Left renal cortex interstitium (tissue), 4 donors: ENCODE data around the gene ADGRD1. TPM values are rescaled to one million over a fixed set of nuclear protein-coding genes. Genes with fewer than 3 reads are reported as not detected.

Experiments
- DNase-seq, 4 donors: peaks; one replicate each; pipeline ENCODE4 v3.0.0-alpha.2; 2013; ENCODE audit warnings: low read depth in 4 of 4, low spot score in 2 of 4, missing footprints in 1 of 4
- polyA plus RNA-seq, 4 donors: library from polyadenylated mRNA; unstranded; fragments of 120-200 nt; gene quantifications; one replicate each; pipeline ENCODE4 v1.2.1, GENCODE V29; 2013; ENCODE audit not compliant: insufficient read length in 4 of 4

Gene ADGRD1
- polyA plus RNA-seq, 4 donors, result 13.3 to 17.5 (median 14.2) TPM

GRCh38 chr12:131129839-131130238 is 176.1 kb downstream of the ADGRD1 start:
- DNase-seq, result no peak

GRCh38 chr12:131130311-131130911 is 176.7 kb downstream of the ADGRD1 start:
- DNase-seq, result no peak

- no peak for DNase-seq
These were observed 177.5 kb downstream of the ADGRD1 start for GRCh38 chr12:131131077-131131807.

- no peak for DNase-seq
These were observed 178.1 kb downstream of the ADGRD1 start for GRCh38 chr12:131131808-131132117.

DNA sequence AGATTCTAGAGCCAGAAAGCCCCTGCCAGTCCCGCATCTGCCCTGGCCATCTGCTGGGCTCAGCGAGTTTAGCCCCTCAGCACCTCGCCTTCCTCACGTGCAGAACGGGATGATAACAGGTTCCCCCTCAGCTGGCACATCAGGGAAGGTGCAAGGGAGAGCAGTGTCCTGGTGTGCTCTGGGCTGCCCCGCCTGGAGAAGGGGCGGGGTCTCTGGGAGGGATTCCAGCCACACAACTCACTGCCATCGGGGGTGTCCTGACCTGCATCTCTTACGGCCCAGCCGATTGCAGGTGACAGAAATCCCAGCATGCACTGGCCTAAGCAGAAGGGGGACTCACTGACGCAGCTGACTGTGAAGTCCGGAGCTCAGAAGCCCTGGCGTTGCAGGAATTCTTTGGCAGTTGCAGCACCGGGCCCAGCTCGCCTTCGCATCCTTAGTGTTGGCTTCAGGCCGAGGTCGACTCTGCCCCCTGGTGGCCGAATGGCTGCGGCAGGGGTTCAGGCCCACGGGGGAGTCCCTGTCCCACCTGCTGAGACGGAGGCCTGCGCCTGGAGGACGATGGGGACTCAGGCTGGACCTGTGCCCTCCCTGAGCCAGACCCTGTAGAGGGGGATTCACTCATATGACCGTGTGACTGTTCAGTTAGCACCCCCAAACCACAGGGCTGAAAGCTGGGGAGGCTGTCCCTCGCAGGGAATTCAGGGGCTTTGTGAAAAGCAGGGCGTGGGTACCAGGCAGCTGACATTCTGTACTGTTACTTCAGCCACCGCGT is 178.6 kb downstream of the ADGRD1 start:
- peak in 2 of 4 donors; percentile 61 to 71 for DNase-seq

DNA sequence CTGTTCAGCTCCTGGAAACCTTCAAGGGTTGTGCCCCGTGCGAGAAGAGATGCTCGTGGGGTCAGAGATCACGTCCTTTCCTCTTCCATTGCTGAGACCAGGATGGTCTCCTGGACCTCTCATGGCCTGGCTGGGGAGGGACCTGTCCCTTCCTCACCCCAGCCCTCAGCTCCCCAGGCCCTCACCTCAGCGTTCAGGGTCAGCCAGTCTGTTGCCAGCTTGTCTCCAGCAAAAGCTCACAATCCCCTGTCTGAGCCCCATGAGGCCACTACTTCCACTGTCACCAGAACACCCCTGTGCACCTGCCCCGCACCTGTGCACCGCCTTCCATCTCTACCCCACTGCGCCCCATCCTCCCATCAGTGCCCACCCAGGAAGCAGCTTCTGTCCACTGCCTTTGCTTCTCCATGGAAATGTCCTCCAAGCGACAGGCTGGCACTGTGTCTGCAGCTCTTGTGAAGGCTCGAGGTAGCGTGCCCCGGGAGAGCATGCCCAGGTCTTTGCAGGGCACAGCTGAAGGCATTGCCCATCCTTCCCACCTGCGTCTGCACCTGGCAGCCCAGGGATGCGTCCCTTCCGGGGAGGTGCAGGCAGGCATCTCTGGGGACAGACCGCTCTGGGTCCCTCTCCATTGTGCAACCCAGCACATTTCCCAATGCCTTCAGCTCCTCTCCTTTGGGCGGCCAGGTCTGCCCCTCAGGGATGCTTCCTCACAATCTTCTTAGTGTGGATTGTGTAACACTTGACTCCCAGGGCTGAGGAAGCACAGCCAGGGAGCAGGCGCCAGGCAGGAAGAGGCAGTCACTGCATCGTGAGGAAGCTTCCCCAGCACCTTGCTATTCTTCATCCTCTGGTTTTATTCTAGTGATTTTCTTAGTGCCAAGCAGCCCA is 179.6 kb downstream of the ADGRD1 start:
- no peak for DNase-seq

GRCh38 chr12:131133994-131134393 is 180.3 kb downstream of the ADGRD1 start:
- no peak for DNase-seq

- DNase-seq, result no peak
These were observed 181.0 kb downstream of the ADGRD1 start for GRCh38 chr12:131134523-131135310.

- DNase-seq, result no peak
These were observed 181.6 kb downstream of the ADGRD1 start for GRCh38 chr12:131135311-131135785.

DNA sequence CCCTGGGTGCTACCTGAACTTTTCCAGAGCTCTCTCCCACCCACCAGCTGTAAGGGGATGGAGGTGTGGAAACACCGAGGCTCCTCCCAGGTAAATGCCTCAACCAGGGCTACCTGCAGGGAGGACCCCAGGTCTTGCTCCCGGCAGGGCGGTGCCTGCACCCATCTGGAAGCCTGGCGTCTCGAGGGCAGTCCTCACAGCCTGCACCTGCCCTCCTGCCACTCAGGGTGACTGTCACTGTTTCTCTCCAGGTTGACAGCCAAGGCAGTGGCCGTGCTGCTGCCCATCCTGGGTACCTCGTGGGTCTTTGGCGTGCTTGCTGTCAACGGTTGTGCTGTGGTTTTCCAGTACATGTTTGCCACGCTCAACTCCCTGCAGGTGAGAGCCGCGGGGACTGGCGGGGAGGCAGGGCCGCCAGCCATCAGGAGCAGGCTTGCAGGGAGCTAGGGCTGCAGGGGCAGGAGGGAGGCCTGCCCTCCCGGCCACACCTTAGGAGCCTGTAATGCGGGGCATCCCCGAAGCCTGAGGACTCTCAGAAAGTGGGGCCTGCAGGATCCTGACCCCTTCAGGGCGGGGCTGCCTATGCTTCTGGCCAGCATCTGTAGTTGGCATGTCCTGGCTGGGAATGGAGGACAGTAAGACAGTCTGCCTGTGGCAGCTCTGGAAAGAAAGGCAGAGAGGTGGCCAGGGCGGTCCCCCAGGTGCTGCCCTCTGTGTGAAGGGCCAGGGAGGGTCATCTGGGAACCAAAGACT is 182.3 kb downstream of the ADGRD1 start:
- DNase-seq, result no peak

- DNase-seq, result no peak
These were observed 182.8 kb downstream of the ADGRD1 start for GRCh38 chr12:131136539-131136872.

GRCh38 chr12:131137009-131137835 is 183.5 kb downstream of the ADGRD1 start:
- DNase-seq, result no peak

DNA sequence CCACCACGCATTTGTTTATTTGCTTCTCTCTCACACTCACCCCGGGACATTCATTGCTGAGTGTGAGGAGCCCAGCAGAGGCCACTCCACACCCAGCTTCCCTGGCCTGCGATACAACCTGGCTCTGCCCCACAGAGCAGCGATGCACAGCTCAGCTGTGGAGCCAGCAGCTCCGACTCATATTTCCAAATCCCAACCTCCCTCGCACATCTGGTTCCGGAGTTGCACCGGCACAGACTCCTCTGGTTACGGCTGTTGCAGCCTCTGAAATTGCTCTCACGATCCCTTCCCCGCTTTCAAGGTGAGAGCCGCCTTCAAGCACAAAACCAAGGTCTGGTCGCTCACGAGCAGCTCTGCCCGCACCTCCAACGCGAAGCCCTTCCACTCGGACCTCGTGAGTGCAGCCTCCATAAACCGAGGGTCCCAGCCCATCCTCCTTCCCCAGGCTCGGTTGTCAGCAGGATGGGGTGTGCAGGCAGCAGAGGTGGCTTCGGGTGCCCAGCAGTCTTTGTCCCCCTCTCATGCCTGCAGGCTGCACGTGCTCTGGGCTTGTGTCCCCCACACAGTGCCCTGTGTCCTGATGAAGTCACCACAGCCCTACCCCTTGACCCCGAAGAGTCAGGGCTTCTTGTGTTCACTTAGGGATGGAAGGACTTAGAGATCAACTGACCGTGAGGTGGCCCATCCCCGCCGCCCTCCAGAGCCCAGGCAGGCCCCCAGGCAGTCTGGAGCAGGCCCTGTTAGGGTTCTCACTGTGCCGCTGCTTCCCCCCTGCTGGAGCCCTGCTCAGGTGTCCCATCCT is 184.3 kb downstream of the ADGRD1 start:
- peak in 2 of 4 donors; percentile 65 to 79 for DNase-seq

DNA sequence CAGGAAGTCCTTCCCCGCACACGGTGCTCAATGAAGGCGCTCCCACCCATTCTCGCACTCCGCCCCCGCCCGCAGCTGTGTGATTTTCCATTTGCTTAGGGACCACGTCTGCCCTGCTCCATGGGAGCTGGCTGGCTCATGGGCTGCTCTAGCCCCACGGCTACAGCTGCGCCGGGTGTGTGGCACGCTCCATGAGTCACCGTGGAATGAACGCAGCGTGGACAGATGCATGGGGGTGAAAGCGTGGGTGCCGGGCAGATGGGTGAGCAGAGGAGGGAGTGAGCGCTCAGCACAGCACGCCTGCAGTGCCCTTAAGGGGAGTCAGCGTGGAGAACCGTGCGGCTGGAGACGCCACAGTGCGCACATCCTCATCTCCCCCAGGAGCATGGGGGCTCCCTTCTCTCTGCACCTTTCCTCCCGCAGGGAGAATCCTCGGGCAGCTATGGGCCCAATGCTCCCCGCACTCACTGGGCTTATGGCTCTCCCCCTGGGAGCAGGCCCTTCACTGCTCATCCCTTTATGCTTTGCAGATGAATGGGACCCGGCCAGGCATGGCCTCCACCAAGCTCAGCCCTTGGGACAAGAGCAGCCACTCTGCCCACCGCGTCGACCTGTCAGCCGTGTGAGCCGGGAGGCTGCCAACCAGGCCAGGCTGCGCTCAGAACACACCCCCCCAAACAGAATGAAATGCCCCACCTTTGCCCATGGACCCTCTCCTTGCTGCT is 185.1 kb downstream of the ADGRD1 start:
- no peak for DNase-seq

GRCh38 chr12:131139363-131140068 is 185.8 kb downstream of the ADGRD1 start:
- no peak for DNase-seq

- no peak for DNase-seq
These were observed 186.3 kb downstream of the ADGRD1 start for GRCh38 chr12:131140069-131140435.
